ENCODE measurements around the gene USP13.

GRCh38 chr3:179811321-179812095, 158.7 kb downstream of the USP13 start:
- peak; percentile 53 to 59 for TF ChIP-seq CTCF (IDR thresholded peaks at IDR 0.05; ENCODE audit: extremely low read depth in 1 of 2, insufficient read depth in 1 of 2, low read depth in 1 of 2, low read length in 2 of 2)
- no peak for TF ChIP-seq EZH2 (IDR thresholded peaks at IDR 0.05; ENCODE audit: borderline replicate concordance, low read depth, low read length, severe bottlenecking)
- no peak for TF ChIP-seq POLR2A (IDR thresholded peaks at IDR 0.05; ENCODE audit: low read depth, low read length)
- no peak for TF ChIP-seq POLR2AphosphoS5 (IDR thresholded peaks at IDR 0.05; ENCODE audit: insufficient read depth, low read depth, low read length)
- TF ChIP-seq MAX (IDR thresholded peaks at IDR 0.05; ENCODE audit: insufficient read depth, insufficient read length) = no peak
- no peak for TF ChIP-seq JUN (IDR thresholded peaks at IDR 0.05; ENCODE audit: borderline replicate concordance, insufficient read depth, insufficient read length, low read depth)
- TF ChIP-seq MYC (IDR thresholded peaks at IDR 0.05; ENCODE audit: low read depth, low read length) = no peak

Data from endothelial cell of umbilical vein (primary cell).